MCF 10A (cell line): ENCODE data around the gene RAC3. TPM values are rescaled to one million over a fixed set of nuclear protein-coding genes. Genes with fewer than 3 reads are reported as not detected.

Experiments
- BruUV-seq: library from RNA; stranded (reverse); fragments of 400-500 nt; replicated peaks from 2 replicates; lab custom pipeline; 2021; lab: Mats Ljungman, UMichigan
- CTCF ChIA-PET: fragments of 300-600 bp; sonication (Branson Sonifier 250); formaldehyde crosslinking; extraction: SDS; loops from one replicate; lab custom pipeline; 2021; ENCODE audit warnings: antibody characterized with exemption, inconsistent platforms; lab: Yijun Ruan, JAX
- POLR2A ChIA-PET: fragments of 300-600, 350-650 bp; sonication (Branson Sonifier 250); formaldehyde crosslinking; extraction: SDS; loops from one replicate; lab custom pipeline; 2020; ENCODE audit warnings: antibody characterized with exemption, inconsistent platforms; lab: Yijun Ruan, JAX
- DNase-seq: peaks from one replicate; pipeline ENCODE4 v3.0.0-alpha.2; 2018; ENCODE audit not compliant: unreplicated experiment
- H3K27ac Mint-ChIP-seq: one replicate; pipeline ENCODE4 v1.8.0; 2022; ENCODE audit warnings: mild to moderate bottlenecking, low read depth, mixed read lengths; ENCODE audit not compliant: unreplicated experiment
- H3K27me3 Mint-ChIP-seq: one replicate; pipeline ENCODE4 v1.8.0; 2022; ENCODE audit warnings: mixed read lengths; ENCODE audit not compliant: insufficient read depth, unreplicated experiment
- H3K36me3 Mint-ChIP-seq: one replicate; pipeline ENCODE4 v1.8.0; 2022; ENCODE audit warnings: mild to moderate bottlenecking, moderate library complexity, mixed read lengths; ENCODE audit not compliant: insufficient read depth, unreplicated experiment
- H3K4me1 Mint-ChIP-seq: one replicate; pipeline ENCODE4 v1.8.0; 2022; ENCODE audit warnings: mixed read lengths; ENCODE audit not compliant: insufficient read depth, unreplicated experiment
- H3K4me3 Mint-ChIP-seq: one replicate; pipeline ENCODE4 v1.8.0; 2022; ENCODE audit warnings: mild to moderate bottlenecking, moderate library complexity, mixed read lengths; ENCODE audit not compliant: unreplicated experiment
- H3K9me3 Mint-ChIP-seq: one replicate; pipeline ENCODE4 v1.8.0; 2022; ENCODE audit warnings: mixed read lengths; ENCODE audit not compliant: unreplicated experiment
- CTCF ChIP-seq: fragments of 200-600 bp; IDR thresholded peaks from one replicate; pipeline ENCODE4 v1.8.0; 2022; ENCODE audit warnings: antibody characterized with exemption, mild to moderate bottlenecking; ENCODE audit not compliant: unreplicated experiment
- intact Hi-C: fragments of 100-400 bp; cut with micrococcal nuclease; formaldehyde crosslinking; loops from 2 replicates; pipeline ENCODE4 v1.14.1; 2022
- total RNA-seq: library from RNA; stranded (reverse); gene quantifications from 2 replicates; pipeline ENCODE4 v1.2.3, GENCODE V29; 2022

RAC3 gene
- total RNA-seq, 1 experiment from 2014 or later, result 9.7 TPM

GRCh38 chr17:81984773-81985410 is 46.6 kb upstream of the RAC3 start:
- ChIA-PET CTCF (no interaction called here), POLR2A (interaction anchor here (1.3 kb wide), 1 partner anchor 25 kb away, joined by 5 read pairs; no protein-coding TSS in a partner anchor)
- TF ChIP-seq CTCF, result no peak
- H3K27ac Mint-ChIP-seq, result no peak overlapping the region
- H3K27me3 Mint-ChIP-seq, result no peaks in the 10 kb centered on the region
- no peaks in the 10 kb centered on the region for H3K9me3 Mint-ChIP-seq
- H3K4me1 Mint-ChIP-seq, result peaks cover 18% of the 10 kb centered on the region
- DNase-seq, result no peak
- H3K36me3 Mint-ChIP-seq, result peaks cover 26% of the 10 kb centered on the region
- intact Hi-C loops, result no loop called here
- BruUV-seq, result no TSS peak
- H3K4me3 Mint-ChIP-seq, result no peak overlapping the region

- H3K9me3 Mint-ChIP-seq, result no peaks in the 10 kb centered on the region
- CTCF ChIA-PET, result no interaction called here
- POLR2A ChIA-PET, result no interaction called here
These were observed 44.9 kb upstream of the RAC3 start for GRCh38 chr17:81986606-81987005.

GRCh38 chr17:81987161-81987770 is 44.2 kb upstream of the RAC3 start:
- no peak for TF ChIP-seq CTCF
- Mint-ChIP-seq H3K4me3 (no peak overlapping the region), H3K27ac (no peak overlapping the region), H3K4me1 (peaks cover 19% of the 10 kb centered on the region), H3K27me3 (no peaks in the 10 kb centered on the region), H3K36me3 (peaks cover 30% of the 10 kb centered on the region), H3K9me3 (no peaks in the 10 kb centered on the region)
- POLR2A ChIA-PET, result no interaction called here
- intact Hi-C loops, result no loop called here
- CTCF ChIA-PET, result interaction anchor here (0.7 kb wide), 1 partner anchor 15 kb away, joined by 3 read pairs; no protein-coding TSS in a partner anchor
- no TSS peak for BruUV-seq
- no peak for DNase-seq

More at GRCh38 chr17:81986606-81987005, 44.9 kb upstream of the RAC3 start:
- no peak for DNase-seq
- H3K36me3 Mint-ChIP-seq, result peaks cover 30% of the 10 kb centered on the region
- no TSS peak for BruUV-seq
- no peak overlapping the region for H3K27ac Mint-ChIP-seq
- TF ChIP-seq CTCF, result no peak
- intact Hi-C loops, result no loop called here
- peaks cover 22% of the 10 kb centered on the region for H3K4me1 Mint-ChIP-seq
- no peaks in the 10 kb centered on the region for H3K27me3 Mint-ChIP-seq
- H3K4me3 Mint-ChIP-seq, result no peak overlapping the region
